ENCODE measurements around the gene MTX1. TPM values are rescaled to one million over a fixed set of nuclear protein-coding genes. Genes with fewer than 3 reads are reported as not detected.
A peak's percentile ranks its signal among the peaks of the same experiment; 100 is the strongest.

MTX1 gene
- polyA plus RNA-seq, 1 donor, result 38.6 TPM

- Histone ChIP-seq H3K4me1 (ENCODE audit: control insufficient read depth, insufficient read depth, low read length) (peaks cover 10% of the 10 kb centered on the region), H3K4me3 (ENCODE audit: low read length) (no peak overlapping the region), H3K27me3 (ENCODE audit: control insufficient read depth, insufficient read depth, low read length) (peaks cover 12% of the 10 kb centered on the region), H3K27ac (ENCODE audit: low read length) (no peak overlapping the region), H3K9me3 (ENCODE audit: control insufficient read depth, low read depth, low read length) (no peaks in the 10 kb centered on the region), H3K36me3 (ENCODE audit: control insufficient read depth, insufficient read depth, low read length) (no peaks in the 10 kb centered on the region)
- peak in 1 of 2 donors; percentile 1 for DNase-seq
- WGBS (ENCODE audit: insufficient coverage, low lambda C conversion rate), result no CpG with 5 or more reads among the region's 31 CpGs
Observed at GRCh38 chr1:155179112-155180031, 29.1 kb upstream of the MTX1 start.

GRCh38 chr1:155181371-155182051 lies 27.0 kb upstream of the MTX1 start:
- Histone ChIP-seq H3K4me1 (ENCODE audit: control insufficient read depth, insufficient read depth, low read length) (peaks cover 28% of the 10 kb centered on the region), H3K36me3 (ENCODE audit: control insufficient read depth, insufficient read depth, low read length) (no peaks in the 10 kb centered on the region), H3K4me3 (ENCODE audit: low read length) (no peak overlapping the region), H3K27ac (ENCODE audit: low read length) (no peak overlapping the region), H3K9me3 (ENCODE audit: control insufficient read depth, low read depth, low read length) (no peaks in the 10 kb centered on the region), H3K27me3 (ENCODE audit: control insufficient read depth, insufficient read depth, low read length) (no peaks in the 10 kb centered on the region)
- no peak for DNase-seq
- WGBS (ENCODE audit: insufficient coverage, low lambda C conversion rate), result 100% methylated on average over 1 of the region's 18 CpGs

GRCh38 chr1:155182052-155182550 lies 26.4 kb upstream of the MTX1 start:
- Histone ChIP-seq H3K4me3 (ENCODE audit: low read length) (no peak overlapping the region), H3K27ac (ENCODE audit: low read length) (no peak overlapping the region), H3K9me3 (ENCODE audit: control insufficient read depth, low read depth, low read length) (no peaks in the 10 kb centered on the region), H3K4me1 (ENCODE audit: control insufficient read depth, insufficient read depth, low read length) (peaks cover 30% of the 10 kb centered on the region), H3K27me3 (ENCODE audit: control insufficient read depth, insufficient read depth, low read length) (no peaks in the 10 kb centered on the region), H3K36me3 (ENCODE audit: control insufficient read depth, insufficient read depth, low read length) (no peaks in the 10 kb centered on the region)
- DNase-seq, result no peak
- no CpG with 5 or more reads among the region's 7 CpGs for WGBS (ENCODE audit: insufficient coverage, low lambda C conversion rate)

GRCh38 chr1:155183775-155184221 lies 24.7 kb upstream of the MTX1 start:
- Histone ChIP-seq H3K4me1 (ENCODE audit: control insufficient read depth, insufficient read depth, low read length) (peaks cover 31% of the 10 kb centered on the region), H3K27ac (ENCODE audit: low read length) (no peak overlapping the region), H3K36me3 (ENCODE audit: control insufficient read depth, insufficient read depth, low read length) (no peaks in the 10 kb centered on the region), H3K27me3 (ENCODE audit: control insufficient read depth, insufficient read depth, low read length) (no peaks in the 10 kb centered on the region), H3K4me3 (ENCODE audit: low read length) (no peak overlapping the region), H3K9me3 (ENCODE audit: control insufficient read depth, low read depth, low read length) (no peaks in the 10 kb centered on the region)
- no CpG with 5 or more reads among the region's 20 CpGs for WGBS (ENCODE audit: insufficient coverage, low lambda C conversion rate)
- DNase-seq, result no peak

GRCh38 chr1:155184351-155184811 lies 24.1 kb upstream of the MTX1 start:
- Histone ChIP-seq H3K4me1 (ENCODE audit: control insufficient read depth, insufficient read depth, low read length) (peaks cover 26% of the 10 kb centered on the region), H3K9me3 (ENCODE audit: control insufficient read depth, low read depth, low read length) (no peaks in the 10 kb centered on the region), H3K27ac (ENCODE audit: low read length) (no peak overlapping the region), H3K36me3 (ENCODE audit: control insufficient read depth, insufficient read depth, low read length) (no peaks in the 10 kb centered on the region), H3K4me3 (ENCODE audit: low read length) (no peak overlapping the region), H3K27me3 (ENCODE audit: control insufficient read depth, insufficient read depth, low read length) (no peaks in the 10 kb centered on the region)
- no CpG with 5 or more reads among the region's 4 CpGs for WGBS (ENCODE audit: insufficient coverage, low lambda C conversion rate)
- no peak for DNase-seq

- Histone ChIP-seq H3K27ac (ENCODE audit: low read length) (peak overlapping the region; percentile 7), H3K36me3 (ENCODE audit: control insufficient read depth, insufficient read depth, low read length) (no peaks in the 10 kb centered on the region), H3K4me1 (ENCODE audit: control insufficient read depth, insufficient read depth, low read length) (peaks cover 26% of the 10 kb centered on the region), H3K9me3 (ENCODE audit: control insufficient read depth, low read depth, low read length) (no peaks in the 10 kb centered on the region), H3K27me3 (ENCODE audit: control insufficient read depth, insufficient read depth, low read length) (no peaks in the 10 kb centered on the region), H3K4me3 (ENCODE audit: low read length) (no peak overlapping the region)
- DNase-seq, result peak in 1 of 2 donors; percentile 40
- no CpG with 5 or more reads among the region's 21 CpGs for WGBS (ENCODE audit: insufficient coverage, low lambda C conversion rate)
Observed at GRCh38 chr1:155184835-155185782, 23.4 kb upstream of the MTX1 start.

- peaks cover 26% of the 10 kb centered on the region for H3K4me1 ChIP-seq (ENCODE audit: control insufficient read depth, insufficient read depth, low read length)
- no peak overlapping the region for H3K27ac ChIP-seq (ENCODE audit: low read length)
- H3K27me3 ChIP-seq (ENCODE audit: control insufficient read depth, insufficient read depth, low read length), result no peaks in the 10 kb centered on the region
- H3K9me3 ChIP-seq (ENCODE audit: control insufficient read depth, low read depth, low read length), result no peaks in the 10 kb centered on the region
- no CpG with 5 or more reads among the region's 6 CpGs for WGBS (ENCODE audit: insufficient coverage, low lambda C conversion rate)
- H3K4me3 ChIP-seq (ENCODE audit: low read length), result no peak overlapping the region
- H3K36me3 ChIP-seq (ENCODE audit: control insufficient read depth, insufficient read depth, low read length), result no peaks in the 10 kb centered on the region
- DNase-seq, result no peak
Observed at GRCh38 chr1:155185783-155186066, 22.8 kb upstream of the MTX1 start.

GRCh38 chr1:155186067-155186793 lies 22.3 kb upstream of the MTX1 start:
- H3K36me3 ChIP-seq (ENCODE audit: control insufficient read depth, insufficient read depth, low read length), result no peaks in the 10 kb centered on the region
- peak overlapping the region; percentile 35 for H3K27ac ChIP-seq (ENCODE audit: low read length)
- peaks cover 26% of the 10 kb centered on the region for H3K4me1 ChIP-seq (ENCODE audit: control insufficient read depth, insufficient read depth, low read length)
- no peaks in the 10 kb centered on the region for H3K9me3 ChIP-seq (ENCODE audit: control insufficient read depth, low read depth, low read length)
- H3K27me3 ChIP-seq (ENCODE audit: control insufficient read depth, insufficient read depth, low read length), result no peaks in the 10 kb centered on the region
- peak in 1 of 2 donors; percentile 71 for DNase-seq
- no peak overlapping the region for H3K4me3 ChIP-seq (ENCODE audit: low read length)
- no CpG with 5 or more reads among the region's 8 CpGs for WGBS (ENCODE audit: insufficient coverage, low lambda C conversion rate)

GRCh38 chr1:155186794-155187455 lies 21.6 kb upstream of the MTX1 start:
- H3K4me3 ChIP-seq (ENCODE audit: low read length), result no peak overlapping the region
- no peak for DNase-seq
- peaks cover 26% of the 10 kb centered on the region for H3K4me1 ChIP-seq (ENCODE audit: control insufficient read depth, insufficient read depth, low read length)

More at GRCh38 chr1:155186794-155187455, 21.6 kb upstream of the MTX1 start:
- peak overlapping the region; percentile 35 for H3K27ac ChIP-seq (ENCODE audit: low read length)
- no peaks in the 10 kb centered on the region for H3K36me3 ChIP-seq (ENCODE audit: control insufficient read depth, insufficient read depth, low read length)
- H3K27me3 ChIP-seq (ENCODE audit: control insufficient read depth, insufficient read depth, low read length), result no peaks in the 10 kb centered on the region
- H3K9me3 ChIP-seq (ENCODE audit: control insufficient read depth, low read depth, low read length), result no peaks in the 10 kb centered on the region
- WGBS (ENCODE audit: insufficient coverage, low lambda C conversion rate), result 40% methylated on average over 1 of the region's 14 CpGs
